IPS DF 4.7 (cell line): Measurements from ENCODE around the gene GPX3.

Experiments
- DNase-seq: peaks from one replicate; pipeline ENCODE4 v3.0.0-alpha.2; 2013; ENCODE audit warnings: low spot score; ENCODE audit errors: extremely low read depth

Gene GPX3

DNA sequence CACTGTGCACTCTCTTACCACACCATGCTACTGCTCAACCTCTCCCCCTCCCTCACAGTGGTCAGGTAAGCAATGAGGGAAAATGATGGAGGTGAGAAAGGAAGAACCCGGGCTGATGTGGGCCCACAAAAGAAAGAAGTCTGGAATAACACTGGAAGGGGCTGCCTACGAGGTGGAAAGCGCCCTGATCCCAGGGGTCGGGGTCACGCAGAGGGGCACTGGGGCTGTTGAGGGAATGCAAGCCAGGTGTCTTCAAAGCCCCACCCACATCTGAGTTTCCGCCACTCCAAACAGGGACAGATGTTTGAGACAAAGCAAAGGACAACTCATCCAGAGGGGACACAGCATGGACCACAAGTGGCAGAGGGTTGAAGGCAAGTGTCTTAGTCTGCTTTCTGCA lies 56.2 kb downstream of the GPX3 start:
- DNase-seq, result no peak

DNA sequence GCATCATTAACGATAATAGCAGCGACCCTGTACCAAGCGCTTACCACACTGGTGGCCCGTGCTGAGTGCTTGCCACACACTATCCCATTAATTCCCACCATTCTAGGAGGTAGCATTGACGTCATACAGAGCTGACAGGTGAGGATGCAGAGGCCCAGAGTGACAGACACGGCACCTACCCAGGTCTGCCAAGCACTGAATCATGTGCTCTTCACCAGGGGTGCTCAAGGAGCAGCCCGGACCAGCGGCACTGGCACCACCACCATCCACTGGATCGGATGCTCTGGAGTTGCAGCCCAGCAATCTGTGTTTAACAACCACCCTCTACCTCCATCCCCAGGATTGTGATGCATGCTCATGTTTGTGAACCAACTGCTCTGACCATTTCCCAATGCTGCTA lies 57.0 kb downstream of the GPX3 start:
- DNase-seq, result no peak

DNA sequence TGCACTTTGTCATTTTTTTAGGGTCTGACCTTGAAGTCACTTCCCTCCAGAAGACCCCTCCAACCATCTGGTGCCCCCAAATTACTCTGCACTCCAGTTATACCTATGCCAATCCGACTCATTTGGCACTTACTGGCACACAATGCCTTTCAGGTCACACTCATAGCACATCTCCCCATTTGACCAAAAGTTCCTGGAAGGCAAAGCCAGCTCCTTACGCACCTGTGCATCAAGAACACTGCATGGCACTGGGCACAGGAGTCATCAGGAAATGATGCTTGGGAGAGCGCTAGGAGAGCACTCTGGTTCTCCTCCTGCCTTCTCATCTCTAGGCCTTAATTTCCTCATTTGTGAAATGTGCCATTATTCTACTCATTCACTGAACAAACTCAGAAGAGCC lies 57.6 kb downstream of the GPX3 start:
- DNase-seq, result no peak
